NCI-H1105 treated with DMSO at 0.1 percent for 48 hours (cell line): ENCODE measurements around the gene PLAAT3.
"Not testable (repeated sequence)": the region's sequence is repeated elsewhere in the genome, so short reads cannot be mapped to it uniquely, and the experiment has no call there.

ENCODE experiments used
- DNase-seq: peaks from one replicate; lab custom pipeline; 2025; lab: John Stamatoyannopoulos, UW

PLAAT3 gene

GRCh38 chr11:63567044-63567840, 47.0 kb downstream of the PLAAT3 start:
- no peak for DNase-seq

DNA sequence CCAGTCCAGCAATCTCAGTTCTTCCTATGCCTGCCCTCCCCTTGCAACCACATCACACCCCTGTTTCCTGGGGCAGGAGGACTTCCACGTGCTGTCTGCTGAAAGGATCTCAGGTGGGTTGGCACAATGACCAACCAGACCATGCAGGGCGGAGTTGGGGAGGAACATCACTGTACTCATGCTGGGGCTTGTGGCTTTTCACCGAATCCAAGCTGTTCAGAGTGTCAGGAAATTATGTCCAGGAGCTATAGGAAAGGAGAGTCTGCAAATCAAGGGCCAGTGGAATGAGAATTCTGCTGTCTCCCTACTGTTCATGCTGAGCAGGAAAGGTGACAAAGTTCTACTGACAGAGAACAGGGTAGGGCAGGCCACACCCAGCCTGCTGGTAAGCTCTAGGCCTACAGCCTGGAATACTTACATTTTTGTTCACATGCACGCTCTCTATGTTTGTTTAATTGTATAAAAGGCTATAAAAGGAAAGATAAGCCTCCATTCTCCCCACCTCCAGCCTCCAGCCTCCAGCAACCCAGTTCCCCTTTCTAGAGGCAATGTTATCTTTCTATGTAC, 49.4 kb downstream of the PLAAT3 start:
- no peak for DNase-seq

DNA sequence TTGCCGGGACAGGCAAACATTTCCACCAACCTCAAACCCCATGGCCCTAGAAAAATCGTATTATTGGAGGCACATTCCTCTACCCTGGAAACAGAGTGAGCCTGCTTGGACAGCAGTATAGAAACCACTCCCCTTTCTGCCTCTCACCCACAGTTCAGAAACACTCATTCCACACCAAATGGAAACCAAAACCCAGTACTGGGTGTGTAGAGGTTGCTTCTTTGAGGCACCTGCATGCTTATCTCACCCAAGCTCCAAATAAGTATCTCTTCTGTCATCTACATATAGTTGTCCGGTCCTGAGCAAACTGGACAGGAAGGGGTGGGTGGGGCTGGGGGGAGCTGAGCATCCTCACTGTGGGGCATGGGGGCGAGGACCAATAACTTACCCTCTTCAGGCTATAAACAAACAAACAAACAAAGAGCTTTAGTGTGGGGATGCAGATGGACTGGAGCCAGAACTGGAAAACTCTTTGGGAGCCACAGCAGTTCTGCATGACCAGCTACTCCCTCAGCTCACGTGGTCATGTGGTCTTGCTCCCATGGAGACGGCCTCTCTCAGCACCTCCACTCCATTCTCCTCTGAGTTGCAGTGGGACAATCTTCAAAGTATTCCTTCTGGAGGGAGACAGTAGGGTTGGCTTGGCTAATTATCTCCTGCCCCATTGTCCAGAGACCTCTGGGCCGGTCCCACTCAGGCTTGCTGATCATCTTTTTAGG, 50.0 kb downstream of the PLAAT3 start:
- peak; percentile 51 for DNase-seq

DNA sequence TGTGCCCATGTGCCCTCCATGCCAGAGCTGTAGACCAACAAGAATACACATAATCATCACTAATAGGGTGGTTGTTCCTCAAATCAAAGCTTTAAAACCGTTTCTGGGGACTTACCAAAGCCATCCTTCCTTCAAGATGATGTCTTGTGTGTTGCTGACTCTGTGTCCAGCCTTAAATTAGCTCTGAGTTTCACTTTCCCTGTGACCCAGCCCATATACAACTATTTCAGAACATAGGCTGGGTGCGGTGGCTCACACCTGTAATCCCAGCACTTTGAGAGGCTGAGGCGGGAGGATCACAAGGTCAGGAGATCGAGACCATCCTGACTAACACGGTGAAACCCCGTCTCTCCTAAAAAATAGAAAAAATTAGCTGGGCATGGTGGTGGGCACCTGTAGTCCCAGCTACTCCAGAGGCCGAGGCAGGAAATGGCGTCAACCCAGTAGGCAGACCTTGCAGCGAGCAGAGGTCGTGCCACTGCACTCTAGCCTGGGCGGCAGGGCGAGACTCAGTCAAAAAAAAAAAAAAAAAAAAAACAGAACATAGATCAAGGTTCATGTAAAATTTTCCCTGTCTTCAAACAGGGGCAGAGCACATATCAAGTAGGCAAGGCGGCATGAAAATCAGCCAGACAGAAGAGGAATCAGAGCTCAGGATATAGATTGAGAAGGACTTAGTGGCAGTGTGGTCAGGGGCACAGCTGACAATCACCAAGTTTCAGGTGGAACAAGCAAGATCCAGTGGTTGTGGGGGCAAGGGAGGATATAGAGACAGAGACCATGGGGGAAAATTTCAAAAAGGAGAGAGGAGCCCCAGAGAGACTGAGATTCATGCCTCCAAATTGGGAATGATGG, 50.8 kb downstream of the PLAAT3 start, which contains the start of gene PLAAT2:
TSS of gene PLAAT2 (minus strand) at position 179 of the 855 bp plus-strand sequence. CDS start at position 124, 55 bp downstream.
- DNase-seq: no peak

- DNase-seq: no peak
Observed at GRCh38 chr11:63560506-63561180, 53.6 kb downstream of the PLAAT3 start.

DNA sequence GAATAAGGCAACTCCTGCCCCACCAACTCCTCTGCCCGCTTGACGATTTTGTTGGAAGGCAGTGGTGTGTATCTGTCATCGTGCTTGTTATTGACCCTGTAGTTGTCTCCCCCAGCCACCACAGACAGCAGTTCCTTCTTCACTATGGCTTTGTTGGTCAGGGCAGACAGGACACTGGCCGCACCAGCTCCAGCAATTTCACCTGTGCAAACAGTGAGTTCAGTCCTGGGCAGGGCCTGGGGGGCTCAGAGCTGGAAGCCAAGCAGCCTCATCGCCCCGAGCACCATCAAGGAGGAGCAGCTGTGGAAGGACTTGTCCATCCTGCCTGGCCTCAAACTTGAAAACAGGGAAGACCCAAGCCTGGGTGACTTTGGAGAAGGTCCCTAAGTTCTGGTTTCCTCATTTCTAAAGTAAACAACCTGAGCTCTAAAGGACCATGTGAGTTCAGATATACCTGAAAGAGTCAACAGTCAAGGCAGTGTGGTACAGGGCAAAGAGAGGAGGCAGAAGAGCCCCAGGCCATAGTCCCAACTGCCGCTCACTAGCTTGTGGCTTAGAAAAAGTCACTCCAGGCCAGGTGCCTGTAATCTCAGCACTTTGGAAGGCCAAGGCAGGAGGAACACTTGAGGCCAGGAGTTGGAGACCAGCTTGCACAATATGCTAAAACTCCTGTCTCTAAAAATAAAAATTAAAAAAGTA, 55.6 kb downstream of the PLAAT3 start:
- no peak for DNase-seq

DNA sequence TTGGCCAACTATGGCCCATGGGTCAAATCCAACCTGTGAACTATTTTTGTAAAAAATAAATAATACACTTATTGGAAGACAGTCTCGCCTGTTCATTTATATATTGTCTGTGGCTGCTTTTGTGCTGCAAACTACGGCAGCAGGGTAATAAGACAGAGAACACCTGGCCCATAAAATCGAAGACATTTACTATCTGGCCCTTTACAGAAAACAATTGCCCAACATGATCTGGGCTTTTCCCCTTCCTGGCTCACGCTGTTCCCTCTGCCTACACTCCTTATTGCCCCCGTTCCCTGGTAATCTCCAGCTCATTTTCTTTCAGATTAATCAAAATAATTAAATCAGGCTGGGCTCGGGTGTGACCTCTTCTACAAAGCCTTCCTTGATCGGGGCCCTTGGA, 56.7 kb downstream of the PLAAT3 start:
- no peak for DNase-seq

GRCh38 chr11:63556404-63557013, 57.7 kb downstream of the PLAAT3 start:
- DNase-seq: no peak

DNA sequence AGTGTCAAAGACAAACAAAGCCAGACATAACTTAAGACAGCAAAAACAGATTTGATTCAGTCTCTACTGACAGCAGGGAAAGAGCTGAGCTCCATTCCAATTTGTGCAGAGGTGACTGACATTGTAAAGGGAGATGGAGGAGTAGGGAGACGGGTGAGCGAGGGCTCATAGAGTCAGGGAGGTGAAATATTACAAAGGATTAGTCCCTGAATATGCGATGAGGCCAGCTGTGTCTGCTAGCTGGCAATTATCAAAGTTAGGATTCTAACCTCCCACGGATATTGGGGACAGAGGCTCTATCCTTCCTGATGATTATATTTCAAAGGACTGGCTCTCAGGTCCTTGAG, 59.4 kb downstream of the PLAAT3 start:
- no peak for DNase-seq

DNA sequence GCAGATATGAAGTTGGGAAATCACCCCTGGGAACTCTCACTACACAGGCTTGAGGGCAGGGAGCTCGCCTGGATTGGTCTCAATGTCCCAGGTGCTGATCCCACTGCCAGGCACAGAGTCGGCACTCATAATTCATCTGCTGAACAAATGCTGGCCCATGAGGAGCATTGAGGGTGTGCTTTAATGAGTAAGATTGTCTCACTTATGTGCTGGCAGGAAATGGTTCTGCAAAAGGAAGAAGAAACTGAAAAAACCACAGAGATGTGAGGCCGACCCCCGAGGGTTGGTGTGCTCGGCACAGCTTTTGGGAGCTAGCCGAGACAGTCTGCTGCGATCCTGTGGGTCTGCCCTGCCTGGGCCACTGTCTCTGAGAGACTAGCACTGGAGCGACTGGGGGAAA, 60.5 kb downstream of the PLAAT3 start:
- no peak for DNase-seq

DNA sequence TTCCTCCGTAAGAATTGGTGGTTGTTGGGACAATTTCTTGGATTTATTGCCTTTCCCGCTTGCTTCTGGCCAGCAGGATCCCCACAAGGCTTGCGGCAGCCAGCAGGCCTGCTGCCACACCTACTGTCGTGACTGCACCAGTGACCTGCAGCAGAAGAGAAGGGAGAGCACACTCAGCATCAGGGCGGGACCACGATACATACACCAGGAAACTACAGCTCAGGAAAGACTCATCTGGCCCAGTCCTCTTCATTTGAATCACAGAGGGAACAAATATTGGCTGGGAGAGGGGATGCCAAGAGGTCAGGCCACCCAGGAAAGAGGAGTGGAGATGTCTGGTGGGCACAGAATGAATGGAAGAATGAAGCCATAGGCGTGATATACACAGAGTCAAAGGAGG, 61.3 kb downstream of the PLAAT3 start:
- DNase-seq: no peak

GRCh38 chr11:63551889-63552266, 62.4 kb downstream of the PLAAT3 start:
- DNase-seq: no peak

GRCh38 chr11:63551091-63551888, 62.9 kb downstream of the PLAAT3 start:
- DNase-seq: no peak

DNA sequence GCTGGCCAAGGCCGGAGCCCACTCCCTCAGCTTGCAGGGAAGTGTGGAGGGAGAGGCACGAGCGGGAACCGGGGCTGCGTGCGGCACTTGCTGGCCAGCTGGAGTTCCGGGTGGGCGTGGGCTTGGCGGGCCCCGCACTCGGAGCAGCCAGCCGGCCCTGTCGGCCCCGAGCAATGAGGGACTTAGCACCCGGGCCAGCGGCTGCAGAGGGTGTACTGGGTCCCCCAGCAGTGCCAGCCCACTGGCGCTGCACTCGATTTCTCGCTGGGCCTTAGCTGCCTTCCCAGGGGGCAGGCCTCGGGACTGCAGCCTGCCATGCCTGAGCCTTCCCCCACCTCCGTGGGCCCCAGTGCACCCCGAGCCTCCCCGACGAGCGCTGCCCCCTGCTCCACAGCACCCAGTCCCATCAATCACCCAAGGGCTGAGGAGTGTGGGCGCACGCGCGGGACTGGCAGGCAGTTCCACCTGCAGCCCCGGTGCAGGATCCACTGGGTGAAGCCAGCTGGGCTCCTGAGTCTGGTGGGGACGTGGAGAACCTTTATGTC, 64.0 kb downstream of the PLAAT3 start:
- DNase-seq: not testable (repeated sequence)

- no peak for DNase-seq
Observed at GRCh38 chr11:63549411-63549810, 64.8 kb downstream of the PLAAT3 start.

DNA sequence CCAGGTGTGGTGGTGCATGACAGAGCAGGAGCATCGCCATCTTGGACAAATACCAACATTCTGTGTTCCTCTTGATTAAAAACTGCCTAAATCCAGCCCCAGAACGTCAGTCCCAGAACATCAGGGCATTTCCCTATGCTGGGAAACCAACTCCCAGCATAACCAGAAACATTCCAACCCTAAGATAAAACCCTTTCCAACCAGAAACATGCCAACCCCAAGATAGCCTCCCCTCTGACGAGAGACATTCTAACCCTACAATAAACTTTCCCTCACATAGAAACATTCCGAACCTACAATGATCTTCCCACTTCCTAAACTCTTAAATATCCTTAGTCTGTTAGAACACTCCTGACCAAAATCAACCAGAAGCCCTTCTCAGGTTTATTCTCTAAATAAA, 66.1 kb downstream of the PLAAT3 start:
- DNase-seq: no peak

GRCh38 chr11:63547061-63547460, 67.2 kb downstream of the PLAAT3 start:
- no peak for DNase-seq

DNA sequence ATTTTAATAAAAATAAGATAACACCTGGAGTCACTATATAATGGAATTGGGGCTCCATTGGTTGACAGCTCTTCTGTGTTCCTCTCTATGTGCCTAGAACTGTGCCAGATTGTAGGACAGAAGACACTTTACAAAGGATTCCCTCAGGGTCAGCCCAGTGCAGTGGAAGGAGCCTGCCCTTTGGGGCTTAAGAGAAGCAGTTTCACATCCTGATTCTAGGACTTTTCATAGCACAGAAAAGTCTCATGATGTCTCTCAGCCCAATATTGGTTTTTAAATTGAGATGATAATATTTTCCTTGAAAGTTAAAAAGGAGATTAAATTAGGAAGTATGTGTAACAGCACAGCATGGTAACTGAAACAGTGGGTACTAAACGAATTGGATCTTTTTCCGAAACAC, 70.5 kb downstream of the PLAAT3 start:
- no peak for DNase-seq

GRCh38 chr11:63542506-63542905, 71.7 kb downstream of the PLAAT3 start:
- DNase-seq: not testable (repeated sequence)
